Measurements from ENCODE around the gene SHC4.
"Not testable (repeated sequence)": the region's sequence is repeated elsewhere in the genome, so short reads cannot be mapped to it uniquely, and the experiment has no call there.

Gene SHC4

DNA sequence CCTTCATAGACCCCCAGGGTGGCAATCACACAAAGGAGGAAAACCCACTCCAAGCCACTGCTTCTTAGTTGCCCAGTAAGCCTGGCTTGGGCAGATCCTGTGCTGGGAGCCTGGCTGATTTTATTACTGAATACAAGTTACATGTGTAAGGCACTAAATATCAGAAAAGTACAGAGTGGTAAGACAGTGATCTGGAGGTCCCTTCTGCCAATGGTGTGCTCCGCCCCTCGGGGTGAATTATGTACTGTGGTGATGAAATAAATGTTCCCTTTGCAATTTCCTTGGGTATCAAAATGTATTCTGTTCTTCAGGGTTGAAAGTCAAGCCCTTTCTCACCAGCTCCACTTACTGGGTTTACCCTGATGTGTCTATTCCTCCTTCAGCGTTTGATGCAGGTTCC lies 47.0 kb downstream of the SHC4 start:
- no peak for DNase-seq

DNA sequence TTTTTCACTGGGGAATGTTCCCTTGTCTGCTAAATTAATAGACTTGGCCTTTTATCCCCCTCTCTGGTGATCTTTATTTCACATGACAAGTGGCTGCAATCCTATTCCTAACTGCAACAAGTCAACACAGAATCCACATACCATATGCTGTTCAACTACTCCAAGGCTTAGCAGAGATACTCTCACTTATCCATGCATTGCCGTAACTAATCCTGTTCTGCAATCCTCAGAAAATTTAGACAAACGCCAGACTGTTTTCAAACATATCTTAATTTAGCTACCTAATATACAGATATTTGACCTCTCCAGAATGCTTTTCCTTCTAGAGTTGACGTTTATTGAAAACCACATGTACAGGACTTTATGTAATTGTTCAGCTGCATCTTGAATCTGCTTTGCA lies 47.9 kb downstream of the SHC4 start:
- DNase-seq = no peak

DNA sequence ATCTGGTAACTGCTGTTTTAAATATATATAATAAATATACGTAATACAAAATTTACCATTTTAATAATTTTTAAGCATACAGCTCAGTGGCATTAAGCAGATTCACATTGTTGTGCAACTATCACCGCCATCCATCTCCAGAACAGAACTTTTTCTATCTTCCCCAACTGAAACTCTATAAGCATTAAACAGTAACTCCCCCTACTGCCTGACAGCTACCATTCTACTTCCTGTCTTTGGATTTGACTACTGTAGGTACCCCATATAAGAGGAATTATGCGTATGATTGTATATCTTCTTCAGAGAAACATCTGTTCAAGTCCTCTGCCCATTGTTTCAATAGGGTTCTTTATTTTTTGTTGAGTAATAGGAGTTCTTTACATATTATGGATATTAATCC lies 49.0 kb downstream of the SHC4 start:
- DNase-seq = no peak

DNA sequence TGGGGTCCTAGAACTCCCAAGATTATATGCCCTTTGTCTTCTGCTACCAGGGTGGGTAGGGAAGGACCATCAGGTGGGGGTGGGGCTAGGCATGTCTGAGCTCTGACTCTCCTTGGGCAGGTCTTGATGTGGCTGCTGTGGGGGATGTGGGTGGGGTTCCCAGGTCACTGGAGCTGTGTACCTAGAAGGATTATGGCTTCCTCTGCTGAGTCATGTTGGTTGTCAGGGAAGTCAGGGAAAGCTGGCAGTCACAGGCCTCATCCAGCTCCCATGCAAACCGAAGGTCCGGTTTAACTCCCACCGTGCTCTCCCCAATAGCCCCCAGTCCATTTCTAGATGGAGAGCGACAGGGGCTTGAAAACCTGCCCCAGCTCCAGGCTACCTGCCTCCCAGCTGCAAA lies 50.6 kb downstream of the SHC4 start:
- DNase-seq = no peak

DNA sequence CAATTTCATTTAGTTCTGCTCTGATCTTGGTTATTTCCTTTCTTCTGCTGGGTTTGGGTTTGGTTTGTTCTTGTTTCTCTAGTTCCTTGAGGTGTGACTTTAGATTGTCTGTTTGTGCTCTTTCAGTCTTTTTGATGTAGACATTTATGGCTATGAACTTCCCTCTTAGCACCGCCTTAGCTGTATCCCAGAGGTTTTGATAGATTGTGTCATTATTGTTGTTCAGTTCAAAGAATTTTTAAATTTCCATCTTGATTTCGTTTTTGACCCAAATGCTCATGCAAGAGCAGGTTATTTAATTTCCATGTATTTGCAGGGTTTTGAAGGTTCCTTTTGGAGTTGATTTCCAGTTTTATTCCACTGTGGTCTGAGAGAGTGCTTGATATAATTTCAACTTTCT lies 53.2 kb downstream of the SHC4 start:
- not testable (repeated sequence) for DNase-seq

DNA sequence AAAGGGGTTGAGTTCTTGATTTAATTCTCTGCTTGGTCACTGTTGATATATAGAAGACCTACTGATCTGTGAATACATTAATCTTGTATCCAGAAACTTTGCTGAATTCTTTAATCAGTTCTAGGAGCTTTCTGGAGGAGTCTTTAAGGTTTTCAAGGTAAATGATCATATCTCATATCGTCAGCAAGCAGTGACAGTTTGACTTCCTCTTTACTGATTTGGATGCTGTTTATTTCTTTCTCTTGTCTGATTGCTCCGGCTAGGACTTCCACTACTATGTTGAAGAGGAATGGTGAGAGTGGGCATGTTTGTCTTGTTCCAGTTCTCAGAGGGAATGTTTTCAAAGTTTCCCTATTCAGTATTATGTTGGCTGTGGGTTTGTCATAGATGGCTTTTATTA lies 54.4 kb downstream of the SHC4 start:
- DNase-seq = not testable (repeated sequence)

DNA sequence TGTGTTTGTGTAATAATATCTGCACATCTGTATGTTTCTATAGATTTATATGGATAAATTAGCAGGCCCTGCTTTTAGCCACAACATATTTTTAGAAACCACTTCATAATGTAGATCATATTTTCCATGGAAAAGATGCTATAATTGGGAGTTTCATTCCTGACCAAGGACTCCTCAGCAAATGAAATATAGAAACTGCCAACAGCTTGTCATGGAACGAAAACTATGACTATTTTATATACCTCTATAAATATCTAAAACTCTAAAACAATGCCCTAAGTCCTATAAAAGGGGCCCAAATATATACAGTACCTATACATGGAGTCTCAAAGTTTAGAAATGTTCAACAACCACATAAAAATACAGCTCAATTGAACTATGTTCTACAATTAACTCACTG lies 57.9 kb downstream of the SHC4 start:
- no peak for DNase-seq

DNA sequence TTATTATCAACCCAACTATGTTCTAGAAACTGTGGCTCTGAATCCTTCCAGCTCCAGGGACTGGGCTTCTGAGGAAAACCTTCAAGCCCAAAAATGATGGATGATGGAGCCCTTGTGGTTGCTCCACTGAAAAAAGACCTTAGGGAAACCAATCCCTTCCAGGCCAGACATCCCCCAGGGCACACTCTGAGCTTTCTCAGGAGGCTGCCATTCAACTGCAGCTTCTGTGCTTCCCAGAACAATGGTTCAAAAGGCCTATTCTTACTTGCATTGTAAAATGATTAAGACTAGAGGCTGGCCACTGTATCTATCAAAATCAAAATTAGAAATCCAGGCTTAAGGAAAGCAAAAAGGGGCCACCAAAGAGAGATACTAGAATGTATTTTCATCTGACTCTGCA lies 58.5 kb downstream of the SHC4 start:
- no peak for DNase-seq

DNA sequence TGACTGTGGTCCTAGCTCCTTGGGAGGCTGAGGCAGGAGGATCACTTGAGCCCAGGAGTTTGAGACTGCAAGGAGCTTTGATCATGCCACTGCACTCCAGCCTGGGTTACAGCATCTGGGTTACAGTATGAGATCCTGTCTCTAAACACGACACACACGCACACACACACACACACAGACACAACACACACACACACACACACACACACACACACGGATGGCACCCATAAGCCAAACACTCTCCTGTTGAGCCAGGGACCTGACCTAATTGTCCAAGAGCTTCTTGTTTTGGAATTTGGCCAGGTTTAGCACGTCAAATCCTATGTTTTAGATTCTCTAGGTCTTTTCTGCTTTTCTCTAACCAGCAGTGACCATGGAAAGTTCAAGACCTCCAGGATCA lies 59.0 kb downstream of the SHC4 start:
- DNase-seq = no peak

DNA sequence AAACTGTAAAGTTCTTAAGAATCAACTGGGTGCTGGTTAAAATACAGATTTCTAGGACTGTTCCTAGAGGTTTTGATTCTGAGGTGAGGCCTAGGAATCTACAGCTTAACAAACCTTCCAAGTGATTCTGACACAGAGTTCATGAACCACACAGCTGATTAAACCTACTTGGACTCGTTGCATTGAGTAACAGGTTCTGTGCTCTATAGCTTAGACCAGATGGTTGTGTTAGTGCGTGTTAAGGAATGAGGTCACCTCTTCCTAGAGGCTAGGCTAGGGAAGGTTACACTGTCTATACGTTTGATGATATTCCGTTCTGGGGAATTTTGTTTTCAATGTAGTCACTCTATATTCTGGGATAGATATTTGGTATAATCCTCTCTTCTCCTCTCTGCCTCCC lies 63.9 kb downstream of the SHC4 start:
- DNase-seq = no peak

DNA sequence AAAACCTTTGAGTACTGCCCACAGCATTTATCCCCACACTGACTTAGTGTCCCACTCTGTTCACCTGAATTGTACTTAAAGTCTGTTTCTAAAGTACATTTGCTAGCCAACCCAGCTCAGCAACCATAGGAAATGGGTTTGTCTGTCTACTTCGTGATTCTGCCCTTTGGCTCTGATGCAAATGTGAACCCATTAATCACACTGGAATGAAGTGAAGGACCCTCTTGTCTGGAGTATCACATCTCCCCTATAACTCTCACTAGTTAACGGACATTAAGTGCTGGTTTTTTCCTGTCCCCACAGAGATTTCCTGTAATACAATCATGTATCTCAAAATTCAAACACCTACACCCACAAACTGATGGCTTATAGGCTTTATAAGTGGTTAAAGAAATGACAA lies 65.3 kb downstream of the SHC4 start:
- no peak for DNase-seq

DNA sequence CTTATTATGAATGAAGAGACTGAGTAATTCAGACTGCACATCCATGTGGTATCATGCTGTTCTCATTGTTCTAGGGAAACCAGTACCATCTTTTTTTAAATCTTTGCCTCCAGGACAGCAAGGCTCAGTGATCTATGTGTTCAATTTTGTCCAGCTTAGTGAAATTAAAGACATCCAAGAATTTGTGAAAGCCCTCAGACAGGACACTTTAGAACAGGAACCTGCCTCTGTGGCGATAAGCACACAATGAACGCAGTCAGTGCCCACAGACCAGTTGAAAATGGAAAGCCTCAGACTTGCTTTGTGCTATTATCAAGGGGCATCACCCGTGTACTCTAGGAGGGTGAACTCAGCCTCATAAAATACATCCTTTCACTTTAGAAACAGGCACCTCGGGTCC lies 65.7 kb downstream of the SHC4 start:
- DNase-seq = no peak

DNA sequence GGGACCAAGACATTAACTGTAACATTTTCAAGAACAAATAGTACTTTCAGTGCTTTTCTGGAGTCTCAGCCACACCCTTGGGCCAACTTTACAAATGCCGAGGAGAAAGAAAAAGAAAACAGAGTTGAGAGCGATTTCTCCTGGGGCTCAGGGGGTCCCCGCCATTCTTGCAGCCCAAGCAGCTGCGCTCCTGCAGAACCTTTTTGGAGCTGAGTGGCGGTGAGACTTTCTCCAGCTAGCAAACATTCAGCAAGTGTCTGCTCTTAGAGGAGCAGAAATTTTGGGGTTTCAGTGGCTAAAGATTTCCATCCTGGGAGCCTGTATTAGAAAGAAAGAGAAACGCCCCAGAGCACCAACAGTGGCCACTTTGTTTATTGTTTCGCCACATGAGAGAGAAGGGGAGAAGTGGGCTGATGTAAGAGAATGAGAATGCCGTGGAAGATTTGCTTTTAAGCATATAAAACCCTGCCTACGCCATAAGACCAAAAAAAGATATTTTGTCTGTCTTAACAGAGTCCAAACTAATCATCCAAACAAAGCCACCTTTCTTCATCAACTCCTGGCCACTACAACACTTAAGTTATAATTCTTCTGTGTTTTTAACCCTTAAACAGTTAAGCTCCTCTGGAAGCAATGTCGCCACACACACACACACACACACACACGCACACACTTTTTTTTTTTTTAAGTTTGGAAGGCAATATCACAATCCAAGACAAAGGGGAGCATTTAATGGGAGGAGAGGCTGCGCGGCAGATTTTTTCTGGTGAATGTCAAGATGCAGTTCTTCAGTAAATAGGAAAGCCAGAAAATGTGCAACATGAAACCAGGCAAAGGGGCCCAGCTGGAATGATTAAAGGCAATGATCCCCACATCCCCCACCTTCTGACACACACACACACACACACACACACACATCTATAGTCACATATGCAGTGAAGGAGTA lies 66.6 kb downstream of the SHC4 start:
- no peak for DNase-seq

DNA sequence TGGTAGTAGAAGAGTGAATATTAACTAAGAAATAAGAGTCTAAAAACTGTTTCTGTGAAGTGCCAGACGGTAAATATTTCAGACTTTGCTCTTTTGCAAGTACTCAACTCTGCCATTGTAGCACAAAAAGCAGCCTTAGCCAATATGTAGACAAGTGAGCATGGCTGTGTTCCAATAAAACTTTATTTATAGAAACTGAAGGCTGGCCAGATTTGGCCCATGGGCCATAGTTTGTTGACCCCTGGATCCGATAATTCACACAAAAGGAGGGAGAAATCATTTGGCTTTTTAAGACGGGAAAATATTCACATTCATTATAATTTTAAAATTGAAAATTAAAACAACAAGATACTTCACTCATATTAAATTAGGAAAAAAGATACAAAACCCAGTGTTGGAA lies 70.4 kb downstream of the SHC4 start:
- no peak for DNase-seq

DNA sequence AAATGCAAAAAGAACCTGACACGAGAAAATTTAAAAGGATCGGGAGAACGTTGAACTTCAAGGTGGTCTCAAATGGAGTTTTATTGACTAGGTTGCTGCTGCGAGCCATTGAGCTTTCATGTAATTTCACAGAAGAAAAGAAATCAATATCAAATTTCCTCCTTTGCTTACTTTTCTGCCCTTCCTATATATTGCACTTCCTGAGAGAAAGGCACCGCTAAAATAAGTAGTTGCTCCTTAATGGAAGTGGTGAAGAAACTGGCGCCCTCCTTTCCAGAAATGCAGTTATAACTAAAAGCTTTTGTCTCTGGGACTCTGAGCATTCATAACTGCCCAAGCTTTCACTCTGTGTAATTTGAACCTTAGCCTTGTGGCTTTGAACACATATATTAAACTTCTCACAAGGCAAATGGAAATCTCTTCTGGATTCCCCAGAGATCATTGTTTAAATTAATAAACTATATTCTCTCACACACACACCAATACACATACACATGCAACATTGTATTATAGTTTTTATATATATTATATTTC lies 72.4 kb downstream of the SHC4 start:
- DNase-seq = no peak

DNA sequence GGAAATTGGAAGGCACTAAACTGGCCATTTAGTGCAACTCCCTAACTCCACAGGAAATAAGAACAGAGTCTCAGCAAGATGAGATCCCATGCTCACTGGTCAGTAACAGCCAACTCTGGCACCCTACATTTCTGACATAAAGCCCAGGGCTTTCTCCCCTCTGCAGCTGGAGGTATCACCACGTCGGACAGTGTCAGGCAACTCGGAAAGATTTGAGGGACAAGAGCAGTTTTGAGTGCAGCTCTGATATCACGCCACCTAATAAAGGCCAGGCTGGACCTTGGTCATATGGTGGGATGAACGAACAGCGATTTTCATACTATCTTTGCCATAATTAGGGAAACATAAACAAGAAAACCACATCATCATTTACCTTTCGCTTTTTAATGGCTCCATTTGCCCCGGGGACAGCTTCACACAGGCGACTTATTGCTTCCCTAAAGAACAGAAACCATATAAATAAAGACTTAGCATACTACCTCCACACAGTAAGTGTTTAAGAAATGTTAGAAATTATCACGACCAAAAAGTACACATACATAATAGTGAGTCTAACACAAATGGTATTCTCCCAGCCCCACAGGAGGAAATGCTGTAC lies 73.2 kb downstream of the SHC4 start:
- no peak for DNase-seq

DNA sequence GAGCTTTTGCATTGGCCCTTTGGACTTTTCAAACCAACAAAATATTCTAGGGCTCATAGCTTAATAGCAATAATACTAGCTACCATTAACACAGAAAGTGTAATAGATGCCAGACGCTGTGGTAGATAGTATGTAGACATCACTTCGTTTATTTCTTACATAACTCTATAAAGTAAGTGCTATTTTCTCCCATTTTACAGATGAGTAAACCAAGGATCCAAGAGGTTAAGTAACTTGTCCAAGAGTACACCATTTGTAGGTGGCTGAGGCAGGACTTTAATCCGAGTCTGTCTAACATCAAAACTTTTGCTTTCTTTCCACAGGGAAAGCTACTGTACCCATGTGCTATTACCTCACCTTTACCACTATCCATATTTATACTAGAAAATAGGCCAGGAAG lies 73.8 kb downstream of the SHC4 start:
- DNase-seq = no peak

DNA sequence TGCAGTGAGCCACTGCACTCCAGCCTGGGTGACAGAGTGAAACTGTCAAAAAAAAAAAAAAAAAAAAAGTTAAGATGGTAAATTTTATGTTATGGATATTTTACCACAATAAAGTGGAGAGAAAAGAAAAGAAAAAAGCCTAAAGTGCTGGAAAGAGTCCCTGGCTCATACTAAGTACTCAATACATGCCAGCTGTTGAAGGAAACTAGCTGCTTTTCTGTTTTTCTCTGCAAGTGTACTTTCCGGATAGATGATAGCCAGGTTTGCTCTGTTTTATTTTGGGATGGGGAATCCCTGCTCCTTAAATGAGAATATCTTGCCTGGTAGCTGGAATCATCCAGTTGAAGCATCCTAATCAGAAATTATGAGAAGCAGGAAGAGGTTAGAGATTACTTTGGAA lies 74.9 kb downstream of the SHC4 start:
- no peak for DNase-seq

DNA sequence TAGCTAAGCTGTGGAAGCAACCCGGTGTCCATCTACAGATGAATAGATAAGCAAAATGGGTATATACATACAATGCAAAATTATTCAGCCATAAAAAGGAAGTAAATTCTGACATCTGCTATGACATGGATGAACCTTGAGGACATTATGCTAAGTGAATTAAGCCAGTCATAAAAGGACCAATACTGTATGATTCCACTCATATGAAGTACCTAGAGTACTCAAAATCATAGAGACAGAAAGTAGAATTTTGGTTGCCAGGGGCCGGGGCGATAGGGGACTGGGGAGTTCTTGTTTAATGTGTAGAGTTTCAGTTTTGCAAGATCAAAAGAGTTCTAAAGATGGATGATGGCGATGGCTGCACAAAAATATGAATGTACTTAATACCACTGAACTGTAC lies 75.5 kb downstream of the SHC4 start:
- peak; percentile 66 for DNase-seq

DNA sequence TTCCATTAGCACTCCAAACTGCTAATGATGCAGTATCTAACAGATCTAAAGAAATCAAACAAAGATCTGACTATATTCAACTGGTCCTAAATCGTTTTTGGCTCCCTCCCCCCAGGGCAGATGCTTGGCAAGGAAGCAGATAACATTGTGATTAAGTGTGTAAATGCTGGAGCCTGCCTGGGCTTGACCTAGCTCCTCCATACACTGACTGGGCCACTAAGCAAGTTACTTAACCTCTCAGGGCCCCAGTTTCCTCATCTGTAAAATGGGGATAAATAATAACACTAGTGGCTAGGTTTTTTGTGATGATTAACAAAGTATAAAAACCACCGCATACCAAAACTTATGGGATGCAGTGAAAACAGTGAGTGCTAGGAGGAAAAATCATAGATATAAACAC lies 76.6 kb downstream of the SHC4 start:
- no peak for DNase-seq

DNA sequence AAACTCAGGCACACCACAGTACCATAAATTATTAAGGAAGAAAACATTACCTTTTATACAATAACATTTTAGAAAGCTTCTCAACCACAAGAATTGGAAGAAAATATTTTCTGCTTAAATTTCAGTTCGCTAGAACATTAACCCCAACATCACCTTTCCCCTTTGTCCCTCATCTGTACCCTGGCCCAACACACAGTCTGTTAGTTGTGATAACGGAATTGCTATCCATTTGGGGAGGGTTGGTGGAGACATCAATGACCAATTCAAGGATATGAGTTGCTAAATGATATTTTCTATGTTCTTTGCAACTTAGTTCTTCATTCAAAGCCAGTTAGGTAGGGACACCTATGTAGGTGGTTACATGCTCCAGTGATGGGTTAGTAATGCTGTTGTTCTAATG lies 80.0 kb downstream of the SHC4 start:
- no peak for DNase-seq

DNA sequence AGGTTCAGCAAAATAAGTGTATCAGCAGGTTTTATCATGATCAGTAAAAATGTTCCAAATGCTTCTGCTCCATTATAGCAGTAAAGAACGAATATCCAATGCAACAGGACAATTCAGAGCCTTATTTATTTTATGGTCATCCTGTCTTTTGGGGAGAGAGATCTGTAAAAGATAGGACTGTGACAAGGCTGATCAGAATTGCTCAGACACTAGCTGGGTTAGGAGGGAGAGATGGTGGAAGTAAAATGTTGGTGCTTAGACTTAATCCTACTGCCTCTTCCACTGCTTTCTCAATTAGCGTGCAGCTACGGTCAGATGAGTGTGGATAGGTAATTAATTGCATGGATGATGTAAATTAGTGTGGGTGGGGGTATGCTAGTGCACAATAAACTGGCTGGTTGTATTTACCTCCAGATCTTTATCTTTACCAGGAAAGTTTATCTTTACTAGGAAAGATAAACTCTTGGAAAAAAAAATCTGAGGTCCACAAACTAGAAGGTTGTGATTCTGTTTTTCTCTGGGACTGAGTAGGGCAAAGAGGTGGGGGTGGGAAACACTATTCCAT lies 83.6 kb downstream of the SHC4 start:
- DNase-seq = no peak

DNA sequence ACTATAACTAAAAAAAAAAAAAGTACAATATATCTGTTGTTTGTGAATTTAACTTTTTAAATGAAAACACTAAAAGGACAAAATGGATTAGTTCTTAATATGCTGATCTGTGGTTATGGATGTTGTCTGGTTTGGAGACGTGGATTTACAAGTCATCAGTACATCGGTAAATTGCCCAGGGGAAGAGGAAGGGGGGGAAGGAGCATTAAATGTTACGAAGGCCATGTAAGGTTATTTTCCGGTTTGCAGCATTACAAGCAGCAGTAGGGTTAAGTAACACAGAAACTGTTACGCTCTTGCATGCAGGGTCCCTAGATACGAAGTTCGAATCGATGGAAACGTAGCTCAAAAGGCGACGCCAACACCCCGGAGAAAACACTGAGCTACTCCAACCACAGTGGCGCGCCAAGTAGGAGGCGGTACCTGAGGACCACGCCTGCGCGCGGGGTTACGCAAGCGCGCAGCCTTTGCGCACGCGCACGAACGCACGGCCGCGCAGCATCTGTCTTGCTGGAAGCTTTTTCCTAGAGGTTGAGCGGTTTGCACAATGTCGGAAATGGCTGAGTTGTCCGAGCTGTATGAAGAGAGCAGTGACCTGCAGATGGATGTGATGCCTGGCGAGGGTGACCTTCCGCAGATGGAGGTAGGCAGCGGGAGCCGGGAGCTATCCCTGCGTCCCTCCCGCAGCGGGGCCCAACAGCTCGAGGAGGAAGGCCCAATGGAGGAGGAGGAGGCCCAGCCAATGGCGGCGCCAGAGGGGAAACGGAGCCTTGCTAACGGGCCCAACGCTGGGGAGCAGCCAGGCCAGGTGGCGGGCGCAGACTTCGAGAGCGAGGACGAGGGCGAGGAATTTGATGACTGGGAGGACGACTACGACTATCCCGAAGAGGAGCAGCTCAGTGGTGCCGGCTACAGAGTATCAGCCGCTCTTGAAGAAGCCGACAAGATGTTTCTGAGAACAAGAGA lies 85.8 kb downstream of the SHC4 start, which contains the start of gene EID1:
Gene EID1, plus strand, starts transcription at position 505 of the 966 bp plus-strand sequence. Its CDS starts 43 bp downstream, at position 548.
- DNase-seq = peak; percentile 96
